Naive thymus-derived CD4-positive, alpha-beta T cell (primary cell): ENCODE measurements around the gene CABP4. TPM values are rescaled to one million over a fixed set of nuclear protein-coding genes. Genes with fewer than 3 reads are reported as not detected.

ENCODE experiments used
- ATAC-seq: fragments of 150-1000 bp; cut with Tn5 transposase; 2 replicates; pipeline ENCODE4 v1.10.0; 2021; ENCODE audit warnings: mild to moderate bottlenecking, moderate library complexity
- CTCF ChIA-PET: fragments of 350-600 bp; sonication (Branson Sonifier 250); formaldehyde crosslinking; loops from one replicate; lab custom pipeline; 2021; ENCODE audit warnings: antibody characterized with exemption; lab: Charles Lee
- POLR2A ChIA-PET: fragments of 350-600 bp; sonication (Branson Sonifier 250); formaldehyde crosslinking; loops from one replicate; lab custom pipeline; 2021; ENCODE audit warnings: antibody characterized with exemption, inconsistent platforms; lab: Charles Lee
- DNase-seq, 9 donors: peaks; one replicate each; pipeline versions ENCODE4 v3.0.0 to v3.0.0-alpha.2; 2020 to 2022; ENCODE audit warnings: mixed read lengths in 1 of 9
- H3K27ac ChIP-seq: one replicate; pipeline ENCODE4 v1.7.0; 2013; ENCODE audit warnings: mild to moderate bottlenecking, low read depth, low read length, moderate library complexity
- H3K27me3 ChIP-seq, 2 donors: one replicate each; pipeline ENCODE4 v1.7.0; 2013; ENCODE audit warnings: low read length in 2 of 2, mild to moderate bottlenecking in 2 of 2, moderate library complexity in 2 of 2; ENCODE audit not compliant: control insufficient read depth in 2 of 2, insufficient read depth in 2 of 2
- H3K36me3 ChIP-seq, 3 experiments: 1 replicate in 2 of 3; 2 replicates in 1 of 3; pipeline ENCODE4 v1.7.0; 2013; ENCODE audit warnings: low read length in 3 of 3, mild to moderate bottlenecking in 3 of 3, moderate library complexity in 1 of 3; ENCODE audit not compliant: insufficient read depth in 3 of 3, control insufficient read depth in 2 of 3
- H3K4me1 ChIP-seq, 2 donors: one replicate each; pipeline ENCODE4 v1.7.0; 2013; ENCODE audit warnings: low read length in 2 of 2, mild to moderate bottlenecking in 2 of 2, moderate library complexity in 1 of 2; ENCODE audit not compliant: control insufficient read depth in 2 of 2, insufficient read depth in 2 of 2
- H3K4me3 ChIP-seq: 2 replicates; pipeline ENCODE4 v1.7.0; 2013; ENCODE audit warnings: mild to moderate bottlenecking, low read length
- H3K9me3 ChIP-seq, 3 experiments: 1 replicate in 2 of 3; 2 replicates in 1 of 3; pipeline ENCODE4 v1.7.0; 2013; ENCODE audit warnings: low read length in 3 of 3; ENCODE audit not compliant: control insufficient read depth in 2 of 3
- H3K27ac Mint-ChIP-seq, 9 donors: one replicate each; pipeline ENCODE4 v1.8.0; 2020 to 2022; ENCODE audit warnings: mixed read lengths in 9 of 9, mild to moderate bottlenecking in 8 of 9, moderate library complexity in 5 of 9, inconsistent platforms in 2 of 9
- H3K27me3 Mint-ChIP-seq, 5 donors: one replicate each; pipeline ENCODE4 v1.8.0; 2021 to 2022; ENCODE audit warnings: mixed read lengths in 5 of 5, mild to moderate bottlenecking in 1 of 5
- H3K36me3 Mint-ChIP-seq, 5 donors: one replicate each; pipeline ENCODE4 v1.8.0; 2020 to 2022; ENCODE audit warnings: mixed read lengths in 5 of 5, mild to moderate bottlenecking in 3 of 5, inconsistent platforms in 1 of 5
- H3K4me1 Mint-ChIP-seq, 7 donors: one replicate each; pipeline ENCODE4 v1.8.0; 2020 to 2022; ENCODE audit warnings: mixed read lengths in 7 of 7, mild to moderate bottlenecking in 3 of 7, inconsistent platforms in 1 of 7
- H3K4me3 Mint-ChIP-seq, 10 donors: one replicate each; pipeline ENCODE4 v1.8.0; 2020 to 2022; ENCODE audit warnings: mild to moderate bottlenecking in 10 of 10, mixed read lengths in 10 of 10, moderate library complexity in 6 of 10, inconsistent platforms in 2 of 10
- H3K9me3 Mint-ChIP-seq, 11 donors: one replicate each; pipeline ENCODE4 v1.8.0; 2020 to 2022; ENCODE audit warnings: mixed read lengths in 11 of 11, mild to moderate bottlenecking in 4 of 11, inconsistent platforms in 1 of 11, moderate library complexity in 1 of 11
- intact Hi-C, 2 donors: fragments of 100-400 bp; cut with micrococcal nuclease; formaldehyde crosslinking; loops; one replicate each; pipeline ENCODE4 v1.15.1; 2023
- polyA plus RNA-seq, 2 donors: library from polyadenylated mRNA; unstranded; fragments of 300-500 nt; fragmentation: Illumina TruSeq; gene quantifications; one replicate each; pipeline ENCODE4 v1.2.3, GENCODE V29; 2021
- total RNA-seq, 6 experiments: library from RNA in 5 of 6; stranded (reverse) in 5 of 6; gene quantifications; 1 replicate in 5 of 6; 2 replicates in 1 of 6; pipeline ENCODE4 v1.2.3 and lab custom pipeline; 2021 to 2026

Gene CABP4
- total and polyA plus RNA-seq, 7 experiments from 2014 or later, result 1.2 to 17.1 (median 2.9) TPM

DNA sequence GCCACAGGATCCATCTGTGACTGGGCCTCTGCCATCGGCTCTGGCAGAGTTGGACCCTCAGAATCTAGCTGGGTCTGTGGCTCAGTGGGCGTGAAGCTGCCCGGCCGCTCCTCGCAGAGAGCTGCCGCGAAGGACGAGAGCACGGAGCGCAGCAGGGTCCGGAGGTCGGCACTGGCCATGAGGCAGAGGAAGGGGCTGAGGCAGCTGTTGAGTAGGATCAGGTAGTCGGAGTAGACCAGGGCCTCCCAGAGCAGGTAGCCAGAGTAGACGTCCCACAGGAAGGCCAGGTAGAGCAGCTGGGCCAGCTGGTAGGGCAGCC lies 3.5 kb upstream of the CABP4 start:
- no peaks in the 10 kb centered on the region for H3K36me3 Mint-ChIP-seq
- H3K4me1 ChIP-seq, result peaks cover 14 to 31% of the 10 kb centered on the region in 2 donors

DNA sequence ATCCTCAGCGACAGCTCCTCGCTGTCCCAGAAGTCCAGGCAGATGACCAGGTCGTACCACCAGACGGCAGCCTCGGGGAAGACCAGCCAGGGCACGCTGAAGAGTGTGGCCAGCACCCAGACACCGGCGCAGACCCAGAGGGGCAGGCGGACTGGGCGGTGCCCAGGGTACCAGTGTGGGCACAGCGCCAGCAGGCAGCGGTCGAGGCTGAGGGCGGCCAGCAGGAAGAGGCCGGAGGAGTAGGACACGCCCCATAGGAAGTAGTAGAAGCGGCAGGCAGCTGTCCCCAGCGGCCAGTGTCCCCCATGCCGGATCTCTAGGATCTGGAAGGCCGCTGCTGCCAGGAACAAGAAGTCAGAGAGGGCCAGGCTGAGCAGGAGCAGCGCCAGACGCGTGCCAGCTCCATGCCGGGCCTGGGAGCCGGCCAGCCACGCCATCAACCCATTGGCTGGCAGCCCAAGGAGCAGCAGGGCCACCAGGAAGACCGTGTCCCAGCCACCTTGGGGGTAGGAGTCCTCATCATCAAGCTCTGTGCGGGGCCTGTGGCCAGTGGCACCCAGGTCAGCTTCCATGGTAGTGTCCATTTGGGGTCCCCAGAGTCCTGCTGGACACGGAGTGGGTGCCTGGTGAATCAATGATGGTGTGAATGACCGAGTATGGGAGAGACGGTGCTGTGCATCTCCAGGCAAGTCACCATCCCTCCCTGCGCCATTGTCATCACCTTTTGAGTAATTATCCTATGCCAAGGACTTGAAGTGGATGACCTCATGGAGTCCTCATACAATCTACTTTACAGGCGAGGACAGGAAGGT lies 2.8 kb upstream of the CABP4 start, which contains the start of gene GPR152:
TSS of gene GPR152 (minus strand) at position 589 of the 812 bp plus-strand sequence. CDS start at position 584, 5 bp downstream.
- intact Hi-C loops, result no loop called here
- DNase-seq, result no peak
- peaks cover 15 to 42% (median 23%) of the 10 kb centered on the region in 7 donors for H3K4me1 Mint-ChIP-seq
- ChIA-PET POLR2A (interaction anchor here (0.5 to 11.9 kb wide), 8 partner anchors 9 to 49 kb away, joined by 3 to 206 read pairs (median 5); partner anchors contain the start of genes CABP4, CORO1B, PTPRCAP and TBC1D10C), CTCF (no interaction called here)
- Histone ChIP-seq H3K27ac (no peak within 1 kb of the TSS), H3K36me3 (no peaks in the 10 kb centered on the region), H3K9me3 (no peaks in the 10 kb centered on the region), H3K4me1 (peaks cover 9 to 24% of the 10 kb centered on the region in 2 donors), H3K27me3 (no peaks in the 10 kb centered on the region), H3K4me3 (no peak within 1 kb of the TSS)
- no peak for ATAC-seq
- no peaks in the 10 kb centered on the region for H3K36me3 Mint-ChIP-seq
- peak within 1 kb of the TSS in 4 of 9 donors; percentile 17 to 68 (median 40) for H3K27ac Mint-ChIP-seq
- H3K27me3 Mint-ChIP-seq, result no peaks in the 10 kb centered on the region
- H3K4me3 Mint-ChIP-seq, result peak within 1 kb of the TSS in 2 of 10 donors; percentile 27 to 31
- H3K9me3 Mint-ChIP-seq, result peaks cover 0 to 3% (median 0%) of the 10 kb centered on the region in 11 donors

More for the DNA sequence above, 3.5 kb upstream of the CABP4 start:
- no peaks in the 10 kb centered on the region for H3K36me3 ChIP-seq
- Mint-ChIP-seq H3K27ac (peak overlapping the region in 3 of 9 donors; percentile 17 to 68 (median 30)), H3K27me3 (no peaks in the 10 kb centered on the region), H3K4me3 (peak overlapping the region in 3 of 10 donors; percentile 27 to 69 (median 31)), H3K9me3 (peaks cover 0 to 2% (median 0%) of the 10 kb centered on the region in 11 donors), H3K4me1 (peaks cover 20 to 49% (median 24%) of the 10 kb centered on the region in 7 donors)
- H3K27me3 ChIP-seq, result no peaks in the 10 kb centered on the region
- POLR2A ChIA-PET, result interaction anchor here (0.5 to 11.9 kb wide), 12 partner anchors 8 to 150 kb away, joined by 3 to 206 read pairs (median 3); partner anchors contain the start of genes AIP, CABP4, CORO1B and PTPRCAP
- no peaks in the 10 kb centered on the region for H3K9me3 ChIP-seq
- CTCF ChIA-PET, result interaction anchor here (0.8 to 1.3 kb wide), 2 partner anchors 13 to 83 kb away, joined by 3 read pairs; no protein-coding TSS in a partner anchor
- H3K27ac ChIP-seq, result no peak overlapping the region
- intact Hi-C loops, result no loop called here
- H3K4me3 ChIP-seq, result no peak overlapping the region
- DNase-seq (no peak), ATAC-seq (no peak)

DNA sequence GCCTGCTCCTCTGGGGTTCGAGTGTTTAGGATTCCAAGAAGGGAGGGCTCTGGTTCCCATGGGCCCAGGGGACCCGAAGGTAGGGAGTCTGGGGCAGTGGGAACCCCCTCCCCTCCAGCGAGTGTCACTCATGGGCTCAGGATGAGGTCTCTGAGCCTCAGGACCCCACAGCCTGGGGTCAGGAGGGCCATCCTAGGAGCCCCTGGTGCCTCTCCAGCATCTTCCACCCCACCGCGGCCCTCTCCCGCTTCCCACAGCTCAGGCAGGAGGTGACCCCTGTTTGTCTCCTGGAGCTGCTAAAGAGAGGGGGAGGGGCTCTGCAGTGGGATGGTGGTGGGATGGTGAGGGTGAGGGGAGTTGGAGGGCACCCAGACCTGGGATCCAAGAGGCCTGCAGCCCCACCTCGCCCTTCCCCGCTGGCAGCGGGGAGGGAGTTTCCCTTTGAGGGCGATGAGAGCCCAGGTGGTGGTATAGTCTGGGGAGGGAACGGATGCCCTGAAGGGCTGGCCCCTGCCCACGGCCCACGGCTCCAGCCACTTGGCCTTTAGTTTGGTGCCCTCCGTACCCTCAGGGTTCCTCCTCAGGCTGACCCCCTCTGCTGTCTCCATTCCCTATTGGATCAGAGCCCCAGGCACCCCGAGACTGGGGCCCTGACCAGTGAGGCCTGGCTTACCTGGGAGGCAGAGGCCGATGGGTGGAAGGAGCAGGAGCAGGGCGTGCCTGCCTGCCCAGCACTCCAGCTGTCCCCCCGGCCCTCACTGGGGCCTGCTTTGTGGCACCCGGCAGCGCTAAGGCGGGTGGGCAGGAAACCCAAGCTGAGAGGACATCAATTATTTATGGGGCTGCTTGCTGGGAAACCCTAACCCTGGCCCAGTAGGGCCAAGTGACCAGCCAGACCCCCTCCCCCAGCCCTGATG lies 1.1 kb upstream of the CABP4 start:
- ChIA-PET CTCF (no interaction called here), POLR2A (interaction anchor here (0.7 to 18.3 kb wide), 6 partner anchors 6 to 102 kb away, joined by 3 to 206 read pairs (median 72); partner anchors contain the start of genes CABP4, CORO1B, GPR152 and PTPRCAP)
- H3K27ac ChIP-seq, result no peak overlapping the region
- Mint-ChIP-seq H3K36me3 (no peaks in the 10 kb centered on the region), H3K4me1 (peaks cover 5 to 26% (median 11%) of the 10 kb centered on the region in 7 donors), H3K27me3 (no peaks in the 10 kb centered on the region), H3K4me3 (no peak overlapping the region), H3K27ac (no peak overlapping the region), H3K9me3 (peaks cover 0 to 6% (median 0%) of the 10 kb centered on the region in 11 donors)
- no peaks in the 10 kb centered on the region for H3K9me3 ChIP-seq
- H3K4me3 ChIP-seq, result no peak overlapping the region
- ATAC-seq (no peak), DNase-seq (no peak)
- intact Hi-C loops, result no loop called here
- no peaks in the 10 kb centered on the region for H3K27me3 ChIP-seq
- H3K4me1 ChIP-seq, result peaks cover 0 to 10% of the 10 kb centered on the region in 2 donors
- H3K36me3 ChIP-seq, result no peaks in the 10 kb centered on the region

DNA sequence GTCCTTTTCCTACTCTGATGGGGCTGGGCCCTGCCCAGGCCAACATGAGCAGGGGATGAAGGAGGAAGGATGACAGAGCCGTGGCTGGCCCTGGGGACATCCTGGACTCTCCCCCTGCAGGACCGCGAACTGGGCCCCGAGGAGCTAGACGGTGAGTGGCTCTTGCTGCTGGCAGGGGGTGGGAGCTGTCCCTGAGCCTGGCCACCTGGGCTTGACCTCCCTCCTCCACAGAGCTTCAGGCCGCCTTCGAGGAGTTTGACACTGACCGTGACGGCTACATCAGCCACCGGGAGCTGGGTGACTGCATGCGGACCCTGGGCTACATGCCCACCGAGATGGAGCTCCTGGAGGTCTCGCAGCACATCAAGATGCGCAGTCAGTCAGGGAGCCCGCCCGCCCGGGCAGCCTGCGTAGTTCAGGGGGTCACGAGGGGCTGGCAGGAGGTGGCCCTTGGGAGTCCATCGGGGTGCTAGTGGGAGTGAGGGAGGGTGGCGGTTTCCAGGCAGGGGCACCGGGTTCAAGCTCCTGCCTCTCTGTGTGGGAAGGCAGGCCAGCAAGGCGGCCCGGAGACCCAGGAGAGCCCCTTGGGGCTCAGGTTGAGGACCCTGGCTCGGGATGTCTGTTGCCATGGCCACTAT lies 1.0 kb downstream of the CABP4 start:
- ChIA-PET POLR2A (interaction anchor here (0.7 to 18.3 kb wide), 10 partner anchors 8 to 62 kb away, joined by 3 to 206 read pairs (median 6); partner anchors contain the start of genes AIP, CORO1B, GPR152 and PPP1CA), CTCF (no interaction called here)
- peaks cover 0 to 15% (median 9%) of the 10 kb centered on the region in 7 donors for H3K4me1 Mint-ChIP-seq
- H3K27me3 Mint-ChIP-seq, result peaks cover 0 to 2% (median 0%) of the 10 kb centered on the region in 5 donors
- no peak overlapping the region for H3K4me3 ChIP-seq
- H3K36me3 ChIP-seq, result no peaks in the 10 kb centered on the region
- H3K27me3 ChIP-seq, result no peaks in the 10 kb centered on the region
- ATAC-seq, result no peak
- H3K4me3 Mint-ChIP-seq, result no peak overlapping the region
- peaks cover 0 to 6% (median 0%) of the 10 kb centered on the region in 11 donors for H3K9me3 Mint-ChIP-seq
- no peak for DNase-seq
- no peaks in the 10 kb centered on the region for H3K36me3 Mint-ChIP-seq
- peak overlapping the region in 1 of 9 donors; percentile 58 for H3K27ac Mint-ChIP-seq
- intact Hi-C loops, result no loop called here
- no peaks in the 10 kb centered on the region for H3K4me1 ChIP-seq
- no peak overlapping the region for H3K27ac ChIP-seq
- H3K9me3 ChIP-seq, result no peaks in the 10 kb centered on the region

DNA sequence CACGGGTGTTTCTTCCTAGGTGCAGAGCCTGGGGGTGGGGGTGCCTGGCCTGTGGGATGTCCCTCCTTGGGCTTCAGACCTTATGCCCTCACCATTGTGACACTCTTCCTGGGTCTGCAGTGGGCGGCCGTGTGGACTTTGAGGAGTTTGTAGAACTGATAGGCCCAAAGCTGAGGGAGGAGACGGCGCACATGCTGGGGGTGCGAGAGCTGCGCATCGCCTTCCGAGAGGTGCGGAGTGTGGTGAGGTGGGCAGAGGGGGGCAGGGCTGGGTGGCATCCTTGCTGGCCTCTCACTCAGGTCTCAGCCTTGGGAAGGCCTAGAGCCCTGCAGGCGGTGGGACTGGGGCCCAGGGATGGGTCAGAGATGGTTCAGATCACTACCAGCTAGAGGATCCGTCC lies 2.3 kb downstream of the CABP4 start:
- POLR2A ChIA-PET, result interaction anchor here (1.0 to 18.3 kb wide), 8 partner anchors 8 to 49 kb away, joined by 3 to 206 read pairs (median 16); partner anchors contain the start of genes AIP, CORO1B, GPR152 and PTPRCAP
- H3K4me1 Mint-ChIP-seq, result peaks cover 0 to 11% (median 8%) of the 10 kb centered on the region in 7 donors
- no peaks in the 10 kb centered on the region for H3K9me3 ChIP-seq
- no peaks in the 10 kb centered on the region for H3K36me3 Mint-ChIP-seq
- intact Hi-C loops, result no loop called here
- H3K9me3 Mint-ChIP-seq, result peaks cover 0 to 6% (median 0%) of the 10 kb centered on the region in 11 donors
- CTCF ChIA-PET, result no interaction called here
- ATAC-seq (no peak), DNase-seq (no peak)
- H3K36me3 ChIP-seq, result no peaks in the 10 kb centered on the region
- no peak overlapping the region for H3K4me3 ChIP-seq
- H3K27ac ChIP-seq, result no peak overlapping the region
- no peaks in the 10 kb centered on the region for H3K4me1 ChIP-seq
- no peak overlapping the region for H3K4me3 Mint-ChIP-seq
- peaks cover 0 to 2% (median 0%) of the 10 kb centered on the region in 5 donors for H3K27me3 Mint-ChIP-seq
- no peaks in the 10 kb centered on the region for H3K27me3 ChIP-seq
- H3K27ac Mint-ChIP-seq, result no peak overlapping the region
